GM18907 (cell line): ENCODE data around the gene KDELR3.

ENCODE experiments used
- ATAC-seq: cut with Tn5 transposase; IDR thresholded peaks from one replicate; pipeline ENCODE4 v1.9.1; 2021; ENCODE audit warnings: mild to moderate bottlenecking, moderate library complexity; ENCODE audit not compliant: unreplicated experiment

Gene KDELR3

GRCh38 chr22:38467904-38468442 is at the start of gene KDELR3:
Gene KDELR3 (plus strand): TSS chr22:38468096. CDS start chr22:38468234, 138 bp downstream.
- ATAC-seq, result no peak

GRCh38 chr22:38418589-38418988 is 49.3 kb upstream of the KDELR3 start:
- ATAC-seq, result no peak

- no peak for ATAC-seq
These were observed 48.6 kb upstream of the KDELR3 start for GRCh38 chr22:38419121-38419857.

- no peak for ATAC-seq
These were observed 48.1 kb upstream of the KDELR3 start for GRCh38 chr22:38419858-38420160.

GRCh38 chr22:38420734-38421133 is 47.2 kb upstream of the KDELR3 start:
- ATAC-seq, result no peak

- ATAC-seq, result no peak
These were observed 45.0 kb upstream of the KDELR3 start for GRCh38 chr22:38422611-38423511.

- no peak for ATAC-seq
These were observed 44.1 kb upstream of the KDELR3 start for GRCh38 chr22:38423512-38424503.

- no peak for ATAC-seq
These were observed 43.3 kb upstream of the KDELR3 start for GRCh38 chr22:38424525-38425080.

- ATAC-seq, result no peak
These were observed 41.3 kb upstream of the KDELR3 start for GRCh38 chr22:38426628-38427027.

GRCh38 chr22:38427465-38427864 is 40.4 kb upstream of the KDELR3 start:
- ATAC-seq, result no peak

GRCh38 chr22:38427940-38428339 is 40.0 kb upstream of the KDELR3 start:
- no peak for ATAC-seq

- no peak for ATAC-seq
These were observed 39.2 kb upstream of the KDELR3 start for GRCh38 chr22:38428714-38429113.

GRCh38 chr22:38429499-38430068 is 38.3 kb upstream of the KDELR3 start:
- no peak for ATAC-seq

- no peak for ATAC-seq
These were observed 36.5 kb upstream of the KDELR3 start for GRCh38 chr22:38431266-38432010.

GRCh38 chr22:38432264-38432663 is 35.6 kb upstream of the KDELR3 start:
- no peak for ATAC-seq

GRCh38 chr22:38433871-38434270 is 34.0 kb upstream of the KDELR3 start:
- ATAC-seq, result no peak

- no peak for ATAC-seq
These were observed 32.9 kb upstream of the KDELR3 start for GRCh38 chr22:38435010-38435409.

GRCh38 chr22:38435965-38436364 is 31.9 kb upstream of the KDELR3 start:
- ATAC-seq, result no peak

GRCh38 chr22:38436629-38437395 is 31.1 kb upstream of the KDELR3 start:
- no peak for ATAC-seq
